Measurements from ENCODE around the gene ACD. TPM values are rescaled to one million over a fixed set of nuclear protein-coding genes. Genes with fewer than 3 reads are reported as not detected.

The ACD gene
- polyA plus RNA-seq, 1 experiment = 11.4 TPM

DNA sequence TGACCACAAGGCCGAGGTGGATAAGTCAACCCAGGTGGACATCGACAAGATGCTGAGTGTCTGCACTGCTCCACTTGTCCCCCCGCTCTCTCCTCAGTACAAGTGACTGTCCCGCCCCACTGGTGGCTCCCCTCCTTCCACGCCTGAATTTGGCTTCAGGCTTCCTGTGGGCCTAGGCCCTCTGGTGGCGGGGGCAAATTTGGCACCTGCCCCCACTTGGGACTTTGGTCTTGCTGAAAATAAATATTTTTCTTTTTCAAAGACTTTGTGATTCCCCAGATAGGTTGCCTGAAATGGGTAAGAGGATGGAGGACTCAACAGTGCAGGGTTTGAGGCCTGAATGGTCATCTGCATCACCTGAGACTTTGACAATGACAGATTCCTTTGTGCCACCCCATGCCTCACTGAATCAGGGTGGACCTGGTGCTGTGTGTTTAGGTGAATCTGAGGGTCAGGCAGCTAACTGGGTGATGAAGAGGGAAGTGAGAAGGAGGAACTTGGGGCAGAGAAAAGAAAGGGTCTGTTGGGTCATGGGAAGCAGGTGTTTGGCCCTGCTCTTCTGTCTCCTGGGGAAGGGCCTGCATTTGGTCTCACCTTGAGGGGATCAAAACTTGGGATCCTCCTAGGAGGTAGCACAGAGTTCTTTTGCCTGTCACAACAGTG is 8.6 kb upstream of the ACD start:
- H3K27me3 ChIP-seq (ENCODE audit: control insufficient read depth, insufficient read depth, low read length) = no peaks in the 10 kb centered on the region
- ChIA-PET POLR2A (no interaction called here), CTCF (interaction anchor here (0.6 to 11.4 kb wide), 12 partner anchors 11 to 187 kb away, joined by 3 to 181 read pairs (median 6); partner anchors contain the start of genes ATP6V0D1 and CTCF)
- no peak for DNase-seq (ENCODE audit: low read depth, low spot score)
- TF ChIP-seq CTCF (IDR thresholded peaks at IDR 0.05; ENCODE audit: low read depth, low read length) = 0 out of 2 replicates have a peak, but pooled peaks have one; percentile 1
- no peak overlapping the region for H3K27ac ChIP-seq (ENCODE audit: low read depth, low read length)
- H3K4me3 ChIP-seq (ENCODE audit: low read depth, low read length) = no peak overlapping the region
- no peaks in the 10 kb centered on the region for H3K9me3 ChIP-seq (ENCODE audit: control insufficient read depth, insufficient read depth, low read length)

GRCh38 chr16:67667817-67668494 is 7.9 kb upstream of the ACD start:
- POLR2A ChIA-PET = interaction anchor here (1.2 kb wide), 1 partner anchor 147 kb away, joined by 3 read pairs; no protein-coding TSS in a partner anchor
- Histone ChIP-seq H3K9me3 (ENCODE audit: control insufficient read depth, insufficient read depth, low read length) (no peaks in the 10 kb centered on the region), H3K4me3 (ENCODE audit: low read depth, low read length) (no peak overlapping the region), H3K27ac (ENCODE audit: low read depth, low read length) (peak overlapping the region; percentile 57), H3K27me3 (ENCODE audit: control insufficient read depth, insufficient read depth, low read length) (no peaks in the 10 kb centered on the region)
- CTCF ChIA-PET = interaction anchor here (0.6 to 11.4 kb wide), 17 partner anchors 9 to 220 kb away, joined by 3 to 181 read pairs (median 3); partner anchors contain the start of genes ATP6V0D1 and CTCF
- peak; percentile 79 for DNase-seq (ENCODE audit: low read depth, low spot score)
- TF ChIP-seq CTCF (IDR thresholded peaks at IDR 0.05; ENCODE audit: low read depth, low read length) = peak; percentile 91

DNA sequence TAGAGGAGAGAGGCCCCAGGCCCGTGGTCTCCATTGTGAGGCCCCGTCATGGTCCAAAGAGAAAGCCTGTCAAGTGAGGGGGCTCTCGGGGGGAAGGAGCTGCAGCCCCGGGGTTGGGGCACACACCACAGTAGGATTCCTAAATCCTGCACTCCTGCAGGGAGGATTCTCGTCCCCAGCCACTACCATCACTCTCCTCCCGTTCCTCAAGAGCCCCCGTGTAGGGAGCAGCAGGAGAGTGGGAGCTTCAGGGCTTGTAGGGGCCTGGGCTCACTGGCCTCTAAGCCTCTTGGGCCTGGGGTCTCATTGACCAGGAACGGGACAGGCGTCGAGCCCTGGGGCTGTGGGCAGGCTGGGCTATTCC is 7.4 kb upstream of the ACD start:
- no peaks in the 10 kb centered on the region for H3K9me3 ChIP-seq (ENCODE audit: control insufficient read depth, insufficient read depth, low read length)
- H3K27me3 ChIP-seq (ENCODE audit: control insufficient read depth, insufficient read depth, low read length) = no peaks in the 10 kb centered on the region
- POLR2A ChIA-PET = interaction anchor here (1.2 kb wide), 1 partner anchor 146 kb away, joined by 3 read pairs; no protein-coding TSS in a partner anchor
- TF ChIP-seq CTCF (IDR thresholded peaks at IDR 0.05; ENCODE audit: low read depth, low read length) = no peak
- H3K27ac ChIP-seq (ENCODE audit: low read depth, low read length) = peak overlapping the region; percentile 57
- CTCF ChIA-PET = interaction anchor here (0.6 to 11.4 kb wide), 13 partner anchors 8 to 220 kb away, joined by 3 to 181 read pairs (median 4); partner anchors contain the start of gene CTCF
- H3K4me3 ChIP-seq (ENCODE audit: low read depth, low read length) = no peak overlapping the region
- DNase-seq (ENCODE audit: low read depth, low spot score) = no peak

DNA sequence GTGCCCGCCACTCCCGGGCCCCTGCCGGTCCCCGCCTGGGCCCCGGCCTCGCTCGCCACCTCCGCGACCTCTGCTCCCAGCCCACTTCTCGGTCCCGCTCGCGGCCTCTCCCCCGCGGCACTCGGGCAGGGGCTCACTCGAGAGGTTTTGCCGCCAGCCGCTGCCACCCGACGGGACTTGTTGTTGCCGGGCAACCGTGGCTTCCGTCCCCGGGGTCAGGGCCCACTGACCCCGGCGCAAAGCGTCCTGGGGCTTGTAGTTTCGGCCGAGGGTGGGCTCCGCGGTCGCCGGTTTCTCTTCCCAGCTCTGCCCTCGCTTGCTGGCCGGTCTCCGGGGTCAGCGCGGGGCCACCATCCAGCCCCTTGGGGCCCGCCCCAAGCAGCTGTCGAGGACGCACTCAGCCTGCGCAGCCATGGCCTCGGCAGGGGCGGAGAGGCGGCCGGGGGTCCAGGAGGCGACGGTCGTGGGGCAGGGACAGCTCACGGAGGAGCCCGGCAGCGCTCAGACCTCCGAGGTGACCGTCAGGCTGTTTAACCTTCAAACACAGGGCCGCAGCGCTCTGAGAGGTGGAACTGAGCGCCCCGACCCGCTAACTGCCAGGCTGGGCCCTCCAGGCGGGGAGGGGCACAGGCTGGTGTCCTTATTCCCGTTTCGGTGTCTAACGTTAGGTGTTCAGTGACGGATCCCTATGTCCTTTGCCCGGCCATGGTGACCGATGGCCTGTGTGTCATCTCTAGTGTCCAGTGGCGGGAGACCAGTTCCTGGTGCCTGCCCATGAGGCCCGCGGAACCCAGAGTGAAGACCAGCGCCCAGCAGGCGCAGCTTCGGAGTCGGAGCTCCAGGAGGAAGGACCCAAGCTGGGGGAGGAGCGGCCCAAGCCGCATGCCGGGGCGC is 6.7 kb upstream of the ACD start, which contains the start of the genes C16orf86 and ENKD1:
TSS of gene C16orf86 (plus strand) at position 256 of the 894 bp plus-strand sequence. CDS start at position 413, 157 bp downstream.
TSS of gene ENKD1 (minus strand) at position 192 of the 894 bp plus-strand sequence. CDS start 308 bp downstream, outside the sequence.
- no peak for DNase-seq (ENCODE audit: low read depth, low spot score)

More for the DNA sequence above, 6.7 kb upstream of the ACD start, which contains the start of the genes C16orf86 and ENKD1:
- no peak for TF ChIP-seq CTCF (IDR thresholded peaks at IDR 0.05; ENCODE audit: low read depth, low read length)
- Histone ChIP-seq H3K27ac (ENCODE audit: low read depth, low read length) (peak within 1 kb of the TSS; percentile 57), H3K4me3 (ENCODE audit: low read depth, low read length) (peak within 1 kb of the TSS; percentile 64), H3K9me3 (ENCODE audit: control insufficient read depth, insufficient read depth, low read length) (no peaks in the 10 kb centered on the region), H3K27me3 (ENCODE audit: control insufficient read depth, insufficient read depth, low read length) (no peaks in the 10 kb centered on the region)
- POLR2A ChIA-PET = interaction anchor here (1.1 to 1.2 kb wide), 2 partner anchors 146 kb away, joined by 3 read pairs; no protein-coding TSS in a partner anchor
- CTCF ChIA-PET = interaction anchor here (0.6 to 11.4 kb wide), 13 partner anchors 8 to 221 kb away, joined by 3 to 181 read pairs (median 4); partner anchors contain the start of gene CTCF

Measured in AG04450 (cell line).